ENCODE results near the gene MLPH. TPM values are rescaled to one million over a fixed set of nuclear protein-coding genes. Genes with fewer than 3 reads are reported as not detected.

The MLPH gene
- total RNA-seq, 1 donor from 2014 or later, result 27.2 TPM

DNA sequence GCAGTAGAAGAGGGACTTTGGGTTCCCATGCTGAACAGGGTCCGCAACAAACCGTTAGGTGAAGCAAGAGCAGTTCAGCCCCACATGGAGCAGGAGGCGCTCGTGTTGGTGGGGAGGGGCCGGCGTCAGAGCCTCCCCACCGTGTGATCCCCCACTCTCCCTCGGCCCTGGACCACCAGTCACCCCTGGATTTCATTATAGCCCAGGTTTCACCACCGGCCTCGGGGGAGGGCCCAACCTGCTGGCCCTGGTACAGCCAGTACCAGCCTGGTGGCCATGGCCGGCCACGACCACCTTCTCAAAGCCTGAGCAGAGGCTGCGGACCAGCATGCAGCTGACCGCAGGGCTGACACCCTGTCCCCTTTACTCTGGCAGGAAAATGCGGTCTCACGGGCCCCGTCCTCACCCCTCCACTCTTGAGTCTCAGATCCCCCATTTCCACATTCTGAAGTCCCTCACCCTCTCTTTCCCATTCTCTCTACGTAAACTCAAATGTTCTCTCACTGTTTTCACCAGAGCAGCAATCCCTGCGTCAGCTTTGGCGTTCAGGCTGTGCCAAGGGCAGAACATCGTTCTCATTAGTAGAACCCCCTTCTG lies 8.6 kb downstream of the MLPH start:
- DNase-seq (ENCODE audit: extremely low read depth, low read depth, low spot score), result no peak

DNA sequence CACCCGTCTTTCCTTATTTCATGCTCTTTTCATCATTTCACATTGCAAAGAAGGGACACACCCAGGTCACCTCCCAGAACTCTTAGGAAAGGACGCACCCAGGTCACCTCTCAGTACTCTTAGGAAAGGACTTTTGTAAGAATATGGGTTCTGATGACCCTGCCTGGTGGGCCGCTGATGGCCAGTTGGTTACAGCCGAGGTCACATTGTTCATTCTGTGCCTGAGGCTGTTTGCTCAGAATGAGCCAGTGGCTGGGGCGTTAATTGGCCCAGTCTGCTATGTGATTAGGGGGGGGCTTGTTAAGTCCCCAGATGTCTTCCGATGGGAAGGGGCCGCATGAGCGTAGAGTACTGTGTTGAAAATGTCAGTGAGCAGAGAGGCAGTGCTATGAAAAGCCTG lies 9.4 kb downstream of the MLPH start:
- no peak for DNase-seq (ENCODE audit: extremely low read depth, low read depth, low spot score)

DNA sequence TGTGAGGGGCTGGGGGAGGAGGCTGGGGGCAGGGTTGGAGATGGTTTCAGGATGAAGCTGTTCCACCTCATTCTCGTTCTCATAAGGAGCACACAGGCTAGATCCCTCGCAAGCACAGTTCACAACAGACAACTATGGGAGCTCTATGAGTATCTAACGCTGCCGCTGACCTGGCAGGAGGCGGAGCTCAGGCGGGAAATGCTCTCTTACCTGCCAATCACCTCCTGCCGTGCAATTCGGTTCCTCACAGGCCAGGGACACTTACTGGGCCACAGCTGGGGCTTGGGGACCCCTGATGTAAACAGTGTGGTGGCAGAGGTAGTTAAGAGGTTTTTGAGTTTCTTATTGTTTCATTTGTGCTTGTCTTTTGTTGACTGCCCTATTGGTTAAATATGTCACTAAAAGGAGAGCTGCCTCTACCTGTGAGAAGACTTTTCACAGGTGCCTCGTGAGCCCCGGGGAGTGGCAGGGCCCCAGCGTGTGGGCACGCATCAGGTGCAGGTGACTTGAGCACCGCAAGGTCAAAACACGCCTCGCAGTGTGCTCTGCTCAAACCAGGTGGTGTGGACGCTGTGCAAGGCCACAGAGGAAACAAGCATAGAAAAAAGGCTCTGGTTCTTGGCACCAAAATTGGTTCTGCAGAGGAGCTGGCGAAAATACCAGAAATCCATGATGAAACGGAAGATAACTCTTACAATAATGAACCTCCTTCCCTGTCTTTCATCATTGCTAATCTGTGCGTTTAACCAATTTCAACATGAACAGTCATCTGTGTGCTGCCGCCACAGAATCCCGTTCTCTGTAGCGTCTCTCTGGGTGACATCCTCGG lies 10.2 kb downstream of the MLPH start:
- no peak for DNase-seq (ENCODE audit: extremely low read depth, low read depth, low spot score)

DNA sequence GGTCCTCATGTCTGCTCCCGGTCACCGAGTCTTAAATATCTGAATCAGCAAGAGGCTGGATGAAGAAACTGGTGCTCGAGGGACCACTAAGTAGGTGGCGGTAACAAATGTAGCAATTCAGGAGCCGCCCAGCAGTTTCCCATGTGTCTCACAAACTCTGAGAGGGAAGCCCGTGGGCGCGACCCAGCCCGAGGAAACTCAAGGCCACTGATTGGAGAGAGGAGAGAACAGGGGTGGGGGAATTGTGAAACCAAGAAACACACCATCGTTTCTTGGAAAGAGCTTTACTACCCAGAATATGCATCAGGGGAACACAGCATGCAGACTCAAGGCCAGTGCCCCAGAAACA lies 10.8 kb downstream of the MLPH start:
- DNase-seq (ENCODE audit: extremely low read depth, low read depth, low spot score), result no peak

DNA sequence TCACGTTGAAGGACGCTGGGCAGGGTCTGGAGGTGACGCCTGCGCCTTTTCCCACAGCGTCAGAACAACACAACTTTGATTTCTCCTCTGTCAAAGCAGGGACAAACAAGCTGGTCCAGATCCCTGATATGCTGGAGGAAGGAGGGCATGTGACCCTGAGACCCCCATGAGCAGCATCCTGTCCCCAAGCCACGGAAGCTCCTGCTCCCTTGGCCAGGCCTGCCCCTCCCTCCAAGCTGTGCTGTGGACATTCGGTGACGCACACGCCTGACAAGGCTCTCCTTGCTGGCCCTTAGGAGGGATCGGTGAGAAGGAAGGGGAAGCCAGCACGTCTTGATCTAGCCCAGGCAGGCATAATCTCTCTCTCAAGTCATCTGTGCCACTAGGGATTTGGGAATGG lies 11.3 kb downstream of the MLPH start:
- no peak for DNase-seq (ENCODE audit: extremely low read depth, low read depth, low spot score)

DNA sequence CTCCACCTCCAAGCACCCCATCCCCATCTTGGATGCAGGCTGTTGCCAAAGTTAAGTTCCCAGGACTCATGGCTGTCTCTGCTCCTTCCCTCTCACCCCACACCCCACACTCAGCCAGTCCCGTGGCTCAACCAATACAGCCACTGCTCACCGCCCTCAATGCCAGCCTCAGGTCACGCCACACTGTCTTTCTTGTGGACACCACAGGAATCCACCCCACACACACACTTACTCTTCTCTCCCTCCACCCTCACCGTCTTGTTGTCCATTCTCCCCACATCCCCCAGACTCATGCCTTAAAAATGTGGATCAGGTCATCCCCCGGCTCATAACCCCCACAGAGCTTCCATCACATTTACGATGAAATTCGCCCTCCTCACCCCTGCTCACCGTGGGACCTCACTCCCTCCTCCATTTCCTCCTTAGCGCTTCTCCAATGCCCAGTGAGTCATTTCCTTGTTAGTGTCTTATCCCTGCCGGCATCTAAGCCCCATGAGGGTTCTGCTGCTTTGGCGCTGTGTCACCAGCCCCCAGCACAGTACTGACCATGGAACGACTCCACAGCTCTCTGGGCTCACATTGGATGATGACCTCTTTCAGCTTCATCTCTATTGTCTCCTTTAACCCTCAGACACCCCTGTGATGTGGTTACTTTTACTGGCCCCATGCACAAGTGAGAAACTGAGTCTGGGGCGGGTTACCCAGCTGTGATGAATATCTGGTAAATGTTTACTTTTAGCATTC lies 13.8 kb downstream of the MLPH start:
- DNase-seq (ENCODE audit: extremely low read depth, low read depth, low spot score), result peak; percentile 39

DNA sequence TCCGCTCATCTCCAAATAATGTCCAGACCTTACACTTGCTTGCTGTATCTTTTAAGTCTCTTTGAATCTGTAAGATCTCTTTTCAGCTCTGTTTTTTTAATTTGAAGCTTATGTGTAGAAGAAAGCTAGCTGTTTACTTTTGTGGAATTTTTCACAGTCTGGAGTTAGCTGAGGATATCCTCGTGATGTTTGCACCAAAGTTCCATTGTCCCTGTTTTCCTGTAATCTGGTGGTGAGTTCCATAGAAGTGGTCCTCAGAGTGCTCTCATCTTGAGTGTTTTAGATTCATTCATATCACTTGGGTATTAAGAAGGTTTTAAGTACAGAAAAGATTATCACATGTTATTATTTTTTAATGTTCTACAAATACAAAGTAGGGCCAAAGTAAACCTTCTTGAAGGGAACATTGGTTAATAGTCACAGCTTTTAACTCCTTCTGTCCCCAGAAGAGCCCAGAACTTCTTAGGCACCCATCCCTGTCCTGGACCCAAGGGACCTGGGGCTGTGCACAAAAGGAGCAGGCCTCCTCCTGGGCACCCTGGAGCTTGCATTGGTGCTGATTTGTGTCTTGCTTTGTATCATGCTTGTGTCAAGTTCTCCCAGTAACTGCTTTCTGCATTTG lies 15.0 kb downstream of the MLPH start:
- peak; percentile 16 for DNase-seq (ENCODE audit: extremely low read depth, low read depth, low spot score)

DNA sequence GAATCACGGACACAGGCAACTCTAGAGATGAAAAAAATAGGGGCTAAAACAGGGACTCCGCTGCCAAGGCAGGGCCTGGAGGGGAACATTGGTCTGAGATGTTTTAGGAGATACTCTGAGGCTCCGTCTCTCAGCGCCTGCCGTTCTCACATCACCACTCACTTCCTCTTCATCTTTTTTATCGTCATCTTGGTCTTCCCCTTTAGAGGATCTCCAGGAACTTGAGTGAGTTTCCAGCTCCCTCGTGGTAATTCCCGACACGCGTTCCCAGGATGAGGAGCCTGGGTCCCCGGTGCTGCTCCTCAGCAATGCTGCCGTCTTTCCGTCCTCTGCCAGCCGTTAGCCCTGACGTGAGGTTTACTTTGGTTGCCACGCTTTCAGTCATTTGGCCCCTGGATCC lies 16.1 kb downstream of the MLPH start:
- DNase-seq (ENCODE audit: extremely low read depth, low read depth, low spot score), result no peak

DNA sequence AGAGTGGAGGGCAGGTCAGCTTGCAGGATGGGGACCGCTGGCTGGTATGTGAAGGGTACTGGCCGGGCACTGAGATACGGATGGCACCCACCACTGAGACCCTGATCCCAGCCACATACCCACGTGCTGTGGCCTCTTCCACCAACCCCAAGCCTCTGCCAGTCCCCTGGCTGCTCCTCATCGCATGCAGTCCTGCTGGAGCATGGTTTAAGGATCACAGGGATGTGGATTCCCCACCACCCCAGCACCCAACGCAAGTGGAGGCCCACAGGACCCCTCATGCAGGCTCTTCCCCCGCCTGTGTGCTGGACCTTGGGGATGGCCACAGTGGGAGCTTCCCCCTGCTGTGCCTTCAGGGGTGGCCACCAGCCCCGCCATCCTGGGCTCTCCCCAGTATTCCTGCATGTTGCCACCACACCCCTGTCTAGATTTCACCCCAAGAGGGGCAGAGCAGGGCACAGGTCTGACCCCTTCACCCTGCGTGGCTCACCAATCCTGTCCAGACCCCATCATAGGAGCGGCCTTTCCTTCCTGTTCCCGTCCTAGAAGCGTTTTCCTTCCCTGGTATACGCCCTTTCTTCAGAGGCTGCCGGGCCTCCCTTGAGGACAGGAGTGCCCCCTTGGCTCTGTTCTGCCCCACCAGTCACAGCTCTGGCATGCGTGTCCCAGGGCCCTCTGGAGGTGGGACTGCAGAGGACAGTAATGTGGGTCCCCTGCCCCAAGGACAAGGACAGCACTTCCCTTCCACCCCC lies 18.3 kb downstream of the MLPH start:
- no peak for DNase-seq (ENCODE audit: extremely low read depth, low read depth, low spot score)

DNA sequence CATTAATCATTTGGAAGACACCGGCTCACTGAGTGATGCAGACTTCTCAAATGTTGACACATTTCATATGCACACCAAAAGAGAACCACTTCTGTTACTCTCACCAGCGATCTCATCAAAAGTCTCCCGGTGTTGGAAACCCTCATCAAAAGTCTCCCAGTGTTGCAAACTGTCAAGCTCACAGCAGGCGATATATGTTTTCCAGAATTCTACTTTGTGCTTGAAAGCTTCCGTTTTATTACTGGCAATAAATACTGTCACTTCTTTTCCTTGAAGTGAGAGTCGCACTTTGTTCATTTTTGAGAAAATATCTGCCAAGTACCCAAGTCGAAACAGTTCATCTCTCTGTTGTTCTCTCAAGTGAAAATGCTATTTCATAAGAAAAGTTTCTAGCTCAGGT lies 20.5 kb downstream of the MLPH start:
- no peak for DNase-seq (ENCODE audit: extremely low read depth, low read depth, low spot score)

DNA sequence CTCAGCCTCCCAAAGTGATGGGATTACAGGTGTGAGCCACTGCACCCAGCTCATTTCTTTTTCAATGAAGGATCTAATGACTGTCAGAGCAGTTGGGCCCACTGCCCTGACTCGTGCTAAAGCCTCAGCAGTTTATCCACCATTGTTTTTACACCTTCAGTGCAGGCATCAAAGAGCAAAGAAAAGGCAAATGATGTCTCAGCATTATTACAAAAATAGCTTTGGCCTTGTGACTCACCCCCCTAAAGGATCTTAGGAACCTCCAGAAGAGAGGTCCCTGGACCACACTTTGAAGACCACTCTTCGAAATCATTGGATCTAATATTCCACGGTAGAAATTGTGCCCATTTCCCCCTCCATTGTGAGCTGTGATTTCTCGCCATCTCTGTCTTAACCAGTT lies 21.3 kb downstream of the MLPH start:
- no peak for DNase-seq (ENCODE audit: extremely low read depth, low read depth, low spot score)

DNA sequence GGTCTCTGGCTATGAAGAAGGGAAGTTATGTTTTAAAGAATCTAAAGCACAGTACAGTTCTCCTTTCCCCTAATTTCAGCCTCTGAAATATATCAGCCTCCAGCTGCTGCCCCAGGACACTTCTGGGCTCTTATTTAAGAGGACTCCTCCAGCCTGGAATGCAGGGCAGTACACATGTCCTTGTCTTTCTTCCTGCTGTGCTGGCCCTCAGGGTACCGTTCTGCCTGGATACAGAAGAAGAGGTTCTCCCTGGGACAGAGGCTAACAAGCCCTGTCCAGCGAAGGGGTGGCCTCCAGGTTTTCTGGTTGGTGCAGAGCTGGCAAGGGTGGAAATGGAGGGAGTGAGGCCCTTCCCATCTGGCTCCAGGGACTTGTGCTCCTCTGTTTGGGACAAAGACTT lies 22.1 kb downstream of the MLPH start:
- DNase-seq (ENCODE audit: extremely low read depth, low read depth, low spot score), result no peak

DNA sequence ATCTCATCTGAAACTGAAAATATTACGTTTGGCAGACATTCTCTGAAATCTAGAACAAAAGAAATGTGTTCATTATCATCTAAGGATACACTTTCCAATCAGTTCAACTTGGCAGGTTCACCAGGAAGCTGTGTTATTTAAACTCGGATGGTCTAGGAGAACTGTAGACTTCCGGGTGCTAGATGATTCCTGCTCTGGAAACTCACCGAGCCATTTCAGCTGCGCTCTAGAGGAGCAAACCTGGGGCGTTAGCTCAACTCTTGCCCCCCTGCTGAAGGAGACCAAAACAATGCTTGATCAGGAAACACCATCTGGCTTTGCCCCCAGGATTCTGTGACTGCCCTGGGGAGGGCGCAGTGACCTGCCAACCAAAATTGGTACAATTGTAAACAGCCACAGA lies 22.9 kb downstream of the MLPH start:
- no peak for DNase-seq (ENCODE audit: extremely low read depth, low read depth, low spot score)

DNA sequence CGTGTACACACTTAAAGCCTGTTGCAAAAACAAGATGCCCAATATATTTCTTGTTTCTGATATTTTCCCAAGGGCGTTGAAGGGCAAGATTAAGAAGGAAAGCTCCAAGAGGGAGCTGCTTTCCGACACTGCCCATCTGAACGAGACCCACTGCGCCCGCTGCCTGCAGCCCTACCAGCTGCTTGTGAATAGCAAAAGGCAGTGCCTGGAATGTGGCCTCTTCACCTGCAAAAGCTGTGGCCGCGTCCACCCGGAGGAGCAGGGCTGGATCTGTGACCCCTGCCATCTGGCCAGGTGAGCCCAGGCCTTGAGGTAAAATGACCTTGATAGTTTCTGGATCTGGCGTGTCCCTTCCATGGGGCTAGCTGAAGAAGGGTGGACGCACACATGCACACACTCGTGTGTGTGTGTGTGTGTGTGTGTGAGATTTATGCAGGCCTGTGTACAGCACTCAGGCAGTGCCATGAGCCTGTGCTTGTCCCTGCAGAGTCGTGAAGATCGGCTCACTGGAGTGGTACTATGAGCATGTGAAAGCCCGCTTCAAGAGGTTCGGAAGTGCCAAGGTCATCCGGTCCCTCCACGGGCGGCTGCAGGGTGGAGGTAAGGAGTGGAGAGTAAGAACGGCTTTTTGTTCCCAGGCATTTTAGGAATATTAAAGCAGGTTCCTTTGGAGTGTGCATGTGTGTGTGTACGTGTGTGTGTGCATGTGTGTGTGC lies 23.6 kb downstream of the MLPH start:
- DNase-seq (ENCODE audit: extremely low read depth, low read depth, low spot score), result no peak

DNA sequence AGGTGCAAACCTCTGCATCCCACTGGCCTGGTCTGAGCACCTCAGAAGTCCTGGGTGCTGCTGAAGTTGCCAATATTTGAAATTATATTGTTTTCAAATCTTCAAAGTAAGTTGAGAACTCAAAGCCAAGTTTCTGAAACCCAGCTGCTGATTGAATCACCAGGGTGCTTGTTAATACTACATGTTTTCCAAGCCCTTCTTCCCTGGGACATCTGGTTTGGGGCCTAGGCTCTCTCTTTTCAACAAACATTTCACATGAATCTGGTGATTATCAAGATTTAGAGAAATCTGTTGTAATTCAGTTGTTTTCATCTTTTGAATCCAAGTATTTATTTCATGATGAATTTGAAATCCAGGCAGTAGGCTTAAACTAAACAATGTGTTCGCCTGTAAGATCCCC lies 24.4 kb downstream of the MLPH start:
- DNase-seq (ENCODE audit: extremely low read depth, low read depth, low spot score), result no peak

DNA sequence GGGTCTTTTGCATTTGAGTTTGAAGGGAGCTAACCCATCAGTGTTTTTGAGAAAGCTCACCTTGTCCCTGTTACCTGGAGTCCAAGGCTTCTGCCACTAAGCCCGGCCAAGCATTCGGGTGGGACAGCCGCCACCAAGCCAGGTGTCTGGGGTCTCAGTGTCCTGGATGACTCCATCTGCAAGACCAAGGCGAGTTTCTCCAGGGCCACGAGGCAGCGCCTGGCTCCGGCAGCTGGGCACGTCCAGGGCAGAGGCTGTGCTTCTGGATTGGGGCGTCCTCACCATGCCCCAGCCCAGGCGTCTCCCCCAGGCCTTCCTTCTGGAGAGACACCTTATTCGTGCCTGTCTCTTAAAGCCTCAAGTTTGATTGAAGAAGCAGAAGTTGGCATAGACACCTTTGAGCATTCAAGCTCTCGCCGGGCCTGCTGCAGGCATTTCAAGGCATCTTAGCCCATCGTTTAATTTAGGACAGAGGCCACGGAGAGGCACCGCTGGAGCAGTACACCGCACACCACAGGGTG lies 24.9 kb downstream of the MLPH start:
- no peak for DNase-seq (ENCODE audit: extremely low read depth, low read depth, low spot score)

DNA sequence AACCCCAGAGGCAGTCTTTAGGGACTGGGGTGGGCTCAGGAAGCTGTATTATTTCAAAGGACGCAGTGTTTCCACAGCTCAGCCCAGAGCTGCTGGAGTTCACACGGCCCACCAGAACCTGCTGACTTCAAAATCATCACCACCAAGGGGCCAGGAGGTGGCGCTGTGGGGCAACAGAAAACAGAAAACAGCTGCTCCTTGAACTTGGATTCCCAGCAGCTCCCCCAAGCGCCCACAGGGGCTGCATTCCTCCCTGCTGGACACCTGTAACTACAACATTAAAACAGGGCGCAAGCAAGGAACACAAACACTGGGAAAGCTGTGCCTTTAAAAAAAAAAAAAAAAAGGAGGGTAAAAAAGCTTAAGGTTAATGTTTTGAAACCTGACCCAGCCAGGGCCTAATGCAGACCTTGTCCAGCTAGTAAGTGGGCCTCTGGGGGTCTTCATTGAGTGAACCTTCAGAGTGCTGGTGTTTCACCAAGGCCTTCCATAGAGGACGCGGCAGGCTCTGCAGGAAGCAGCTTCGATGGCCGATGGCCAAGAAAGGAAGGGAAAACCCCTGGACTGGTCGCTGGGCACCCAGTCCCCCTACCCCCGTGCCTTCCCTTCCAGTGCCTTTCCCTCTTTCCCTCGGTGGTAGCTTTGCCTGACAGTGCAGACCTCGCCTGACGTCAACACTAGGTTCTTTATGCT lies 25.9 kb downstream of the MLPH start:
- DNase-seq (ENCODE audit: extremely low read depth, low read depth, low spot score), result peak; percentile 80

DNA sequence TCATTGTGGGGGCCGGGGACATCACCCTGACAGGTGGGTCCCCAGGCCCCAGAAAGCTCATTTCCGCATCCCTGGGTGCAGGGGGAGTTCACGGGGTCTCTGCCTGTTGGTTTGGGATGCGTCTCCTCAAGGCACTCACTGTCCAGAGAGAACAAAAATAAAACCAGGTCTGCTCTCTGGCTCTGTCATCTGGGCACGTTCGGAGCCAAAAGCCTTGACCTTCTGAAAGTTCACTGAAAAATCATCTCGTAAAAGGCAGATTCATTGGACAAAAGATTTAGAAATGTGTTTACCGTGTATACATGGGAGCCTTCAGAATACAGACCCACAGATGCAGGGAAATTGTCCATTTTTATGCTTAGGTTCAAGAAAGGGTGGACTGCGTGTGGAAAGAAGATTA lies 26.6 kb downstream of the MLPH start:
- DNase-seq (ENCODE audit: extremely low read depth, low read depth, low spot score), result no peak

DNA sequence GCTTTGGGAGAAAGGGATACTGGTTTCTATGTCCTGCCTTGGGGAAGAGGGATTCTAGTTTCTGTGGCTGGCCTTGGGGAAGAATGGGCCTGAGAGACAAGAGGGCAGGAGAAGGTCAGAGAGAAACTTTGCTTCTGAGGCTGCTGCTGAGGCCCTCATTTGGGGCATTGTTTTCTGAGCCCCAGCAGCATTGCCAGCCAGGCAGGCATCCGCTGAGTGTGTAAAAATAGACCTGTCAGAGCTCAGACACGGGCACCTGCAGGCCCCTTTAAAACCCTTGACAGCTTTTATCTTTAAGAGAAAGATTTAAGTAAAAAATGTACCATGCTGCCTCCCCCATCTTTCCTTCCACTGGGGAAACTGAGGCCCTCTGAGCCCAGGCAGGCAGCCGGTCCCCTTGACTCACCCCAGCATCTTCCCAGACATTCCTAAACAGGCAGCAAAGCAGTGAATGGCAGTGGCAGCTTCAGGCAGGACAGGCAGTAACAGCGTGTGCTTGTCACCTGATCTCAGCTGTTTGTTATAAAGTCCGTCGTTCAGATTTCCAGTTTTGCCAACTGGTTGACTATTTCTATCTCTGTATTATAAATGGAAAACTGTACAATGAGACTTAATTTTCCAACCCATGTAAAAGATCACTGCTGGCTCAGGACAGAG lies 27.6 kb downstream of the MLPH start:
- DNase-seq (ENCODE audit: extremely low read depth, low read depth, low spot score), result no peak

Measured in glomerular endothelial cell (primary cell).